ENCODE results near the gene FBN2.

FBN2 gene

DNA sequence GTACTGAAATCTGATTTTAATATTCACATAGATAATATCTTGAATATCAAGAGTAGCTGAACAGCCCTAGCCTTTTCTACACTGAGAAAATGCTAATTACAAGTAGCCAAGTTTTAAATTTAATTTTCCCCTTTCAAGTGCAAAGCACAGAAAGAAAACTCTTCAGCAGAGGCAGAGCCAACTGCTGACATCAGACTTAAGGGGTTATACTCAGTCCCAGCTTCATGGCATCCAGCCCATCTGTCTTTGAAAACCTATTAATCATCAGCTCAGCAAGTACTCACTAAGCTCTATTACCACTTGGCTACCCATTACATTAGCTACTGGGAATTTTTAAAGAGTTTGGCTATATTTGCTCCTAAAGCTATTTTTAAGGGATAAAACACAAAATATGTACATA, 234.0 kb downstream of the FBN2 start:
- DNase-seq, result peak; percentile 75

DNA sequence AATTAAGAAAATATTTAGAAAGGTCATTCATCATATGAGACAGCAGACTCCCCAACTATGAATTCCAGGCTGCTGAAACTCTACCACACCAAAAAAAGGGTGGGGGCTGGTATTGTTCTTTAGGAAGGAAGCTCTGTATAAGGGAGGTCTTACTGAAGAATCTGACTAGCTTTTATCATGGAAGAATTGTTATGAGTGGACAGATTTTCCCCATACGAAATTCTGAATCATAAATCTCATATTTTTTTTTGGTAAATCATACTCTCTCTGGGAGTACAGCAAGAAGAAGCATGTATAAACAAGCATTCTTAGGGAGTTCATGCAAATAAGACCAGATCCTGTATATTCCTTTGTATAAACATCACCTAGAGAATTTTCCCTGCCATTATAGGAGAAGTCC, 234.5 kb downstream of the FBN2 start:
- no peak for DNase-seq

DNA sequence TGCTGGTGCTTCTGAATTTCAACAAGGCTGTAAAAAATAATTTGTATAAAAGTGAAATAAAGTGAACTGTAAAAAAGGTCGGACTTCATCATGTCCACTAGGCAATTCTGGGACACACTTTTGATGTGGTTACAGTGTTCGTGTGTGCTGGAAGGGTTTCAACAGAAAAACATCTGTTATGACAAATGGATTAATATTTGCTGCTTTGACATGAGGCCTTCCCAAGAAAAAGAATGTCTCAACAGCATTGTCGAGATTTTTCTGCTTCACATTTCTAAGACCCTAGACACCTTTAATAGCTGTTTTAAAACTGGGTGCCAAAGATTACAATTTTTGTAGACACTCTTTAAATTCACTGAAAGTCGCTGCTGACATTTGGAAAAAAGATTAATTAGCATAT, 237.9 kb downstream of the FBN2 start:
- no peak for DNase-seq

DNA sequence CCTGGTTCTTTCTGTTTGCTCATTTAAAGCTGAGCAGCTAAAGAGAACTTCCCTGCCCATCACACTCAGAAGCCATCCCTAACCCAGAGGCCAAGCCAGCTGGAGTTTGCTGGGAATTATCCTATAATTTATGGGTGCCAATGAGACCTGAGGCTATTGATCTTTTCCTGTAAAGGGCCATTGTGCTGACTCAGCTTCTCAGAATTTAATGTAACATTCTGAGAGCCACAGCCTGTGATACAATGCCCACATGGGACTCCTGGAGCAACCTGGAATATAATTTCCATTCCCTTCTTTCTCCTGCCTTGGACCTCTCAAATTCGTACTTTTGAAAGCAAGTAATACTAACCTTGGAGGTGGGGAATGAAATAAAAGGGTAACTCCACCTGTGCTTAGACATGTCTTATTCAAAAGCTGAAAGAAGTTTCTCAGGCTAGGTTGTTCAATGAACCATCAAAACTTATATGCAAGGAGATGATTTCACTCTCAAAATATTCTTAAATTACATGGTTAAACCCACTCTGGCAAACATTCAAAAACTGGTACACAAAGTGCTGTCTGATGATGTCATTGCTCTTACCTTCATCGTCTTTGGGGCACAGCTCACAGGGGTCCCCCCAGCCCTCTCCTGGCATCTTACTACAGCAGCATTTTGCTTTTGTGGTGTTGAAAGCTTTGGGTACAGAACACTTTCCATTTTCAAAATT, 247.7 kb downstream of the FBN2 start:
- DNase-seq, result peak; percentile 30

DNA sequence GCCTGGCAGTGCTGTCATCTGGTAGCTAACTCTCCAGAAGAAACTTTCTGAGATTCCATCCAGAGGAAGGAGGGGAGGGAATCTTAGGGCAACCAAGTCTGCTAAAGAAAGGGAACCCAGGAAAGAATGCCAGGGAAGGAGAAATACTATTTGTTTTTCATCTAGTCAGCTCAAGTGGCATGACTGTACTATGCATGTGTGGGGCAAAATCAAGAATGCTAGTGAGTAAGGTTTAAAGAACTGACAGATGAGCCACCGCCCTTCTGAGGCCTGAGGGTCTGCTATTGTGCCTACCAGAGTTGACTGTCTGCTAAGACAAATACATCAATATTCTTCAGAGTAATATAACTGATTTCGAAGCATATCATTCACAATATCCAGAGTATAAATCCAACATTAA, 250.3 kb downstream of the FBN2 start:
- no peak for DNase-seq

DNA sequence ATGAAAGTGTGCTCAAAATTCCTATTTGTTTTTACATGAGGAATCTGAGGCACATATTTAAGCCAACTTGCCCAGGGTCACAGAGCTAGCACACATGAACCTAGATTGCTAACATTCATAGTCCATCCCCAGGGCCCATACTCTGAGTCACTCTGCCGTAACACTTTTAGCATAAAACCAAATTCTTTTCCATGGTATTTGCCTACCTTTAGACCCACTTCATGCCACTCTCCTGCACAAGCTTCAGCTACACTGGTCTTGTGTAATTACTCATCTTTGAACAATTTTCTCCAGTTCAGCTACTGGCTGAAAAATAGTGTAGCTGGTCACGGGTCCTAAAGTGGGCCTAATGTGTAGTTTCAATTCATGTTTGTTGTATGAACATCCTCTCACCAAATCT, 253.8 kb downstream of the FBN2 start:
- no peak for DNase-seq

DNA sequence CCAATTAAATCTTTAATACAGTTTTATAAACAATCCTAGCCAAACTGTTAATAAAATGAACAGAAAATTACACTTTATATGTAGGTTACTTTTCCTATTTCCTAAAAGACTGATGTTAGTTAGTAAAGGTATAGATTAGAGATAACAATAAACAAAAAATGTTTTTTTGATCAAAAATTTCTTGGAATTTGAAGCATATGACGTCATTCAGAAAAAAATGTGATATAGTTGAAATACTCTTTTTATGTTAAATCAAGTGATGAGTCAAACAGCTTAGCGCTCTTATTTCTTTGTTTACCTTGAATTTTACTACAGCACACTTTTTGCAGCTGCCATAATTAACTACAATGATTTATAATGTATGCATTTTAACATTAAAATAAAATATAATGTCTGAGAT, 258.7 kb downstream of the FBN2 start:
- no peak for DNase-seq

DNA sequence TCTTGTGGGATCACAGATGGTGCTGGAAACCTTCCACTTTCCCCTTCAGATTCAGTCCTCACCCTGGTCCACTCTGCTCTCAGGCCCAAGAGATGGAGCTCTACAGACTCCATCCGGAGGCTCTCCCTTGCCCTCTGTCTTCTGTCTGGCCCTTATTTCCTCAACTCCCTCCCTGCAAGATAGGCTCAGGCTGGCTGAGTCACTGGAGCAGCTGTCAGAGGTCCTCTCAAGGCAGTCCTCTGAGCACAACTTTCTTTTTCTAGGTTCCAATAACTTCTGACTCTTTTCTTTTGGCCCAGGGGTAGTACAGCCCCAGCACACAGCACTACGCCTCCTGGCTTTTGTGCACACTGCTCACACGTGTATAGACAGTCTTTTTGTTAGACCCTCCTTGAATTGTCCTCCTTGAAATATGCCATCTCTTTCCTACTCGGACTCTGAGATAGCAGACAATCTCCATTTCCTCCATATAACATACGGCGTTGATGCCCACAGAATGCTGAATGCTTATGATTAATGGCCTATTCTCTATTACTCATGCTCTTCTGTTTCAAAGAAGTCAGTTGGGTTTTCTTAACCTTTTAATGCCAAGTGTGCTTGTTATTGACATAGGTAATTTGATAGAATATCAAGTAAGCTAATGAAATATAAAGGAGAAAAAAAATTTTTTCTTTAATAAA, 261.4 kb downstream of the FBN2 start:
- no peak for DNase-seq

DNA sequence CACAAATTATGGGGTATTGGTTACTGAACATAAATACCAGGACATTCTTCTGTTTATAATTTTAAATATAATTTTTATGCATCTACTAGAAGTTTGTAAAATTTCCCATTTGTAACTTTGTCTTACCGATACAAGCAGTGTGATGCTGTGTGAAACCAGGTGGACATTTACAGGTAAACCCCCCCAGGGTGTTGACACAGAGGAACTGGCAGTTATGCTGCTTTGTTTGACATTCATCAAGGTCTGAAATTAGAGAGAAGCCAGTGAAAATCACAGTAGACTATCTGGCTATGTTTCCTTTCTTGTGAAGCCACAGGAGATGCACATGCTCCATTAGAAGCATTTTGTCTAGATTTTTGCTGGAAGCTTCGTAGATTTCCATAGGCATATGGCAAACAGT, 263.6 kb downstream of the FBN2 start:
- DNase-seq, result no peak

DNA sequence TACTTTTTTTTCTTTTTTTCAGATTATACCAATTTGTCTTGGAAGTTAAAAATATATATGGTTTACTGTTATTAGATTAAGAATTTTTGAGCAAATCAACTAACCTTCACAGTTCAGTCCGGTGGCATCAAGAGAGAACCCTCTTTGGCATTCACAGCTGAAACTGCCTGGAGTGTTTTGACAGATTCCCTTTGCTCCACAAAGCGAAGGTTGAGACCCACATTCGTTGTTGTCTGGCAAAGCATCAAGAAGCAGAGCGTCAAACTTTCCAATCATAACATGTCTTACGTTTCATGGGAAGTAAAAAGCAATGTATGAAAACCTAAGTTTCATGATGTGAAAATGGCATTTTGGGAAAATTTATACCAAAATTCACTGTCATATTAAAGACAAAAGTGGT, 264.3 kb downstream of the FBN2 start:
- no peak for DNase-seq

DNA sequence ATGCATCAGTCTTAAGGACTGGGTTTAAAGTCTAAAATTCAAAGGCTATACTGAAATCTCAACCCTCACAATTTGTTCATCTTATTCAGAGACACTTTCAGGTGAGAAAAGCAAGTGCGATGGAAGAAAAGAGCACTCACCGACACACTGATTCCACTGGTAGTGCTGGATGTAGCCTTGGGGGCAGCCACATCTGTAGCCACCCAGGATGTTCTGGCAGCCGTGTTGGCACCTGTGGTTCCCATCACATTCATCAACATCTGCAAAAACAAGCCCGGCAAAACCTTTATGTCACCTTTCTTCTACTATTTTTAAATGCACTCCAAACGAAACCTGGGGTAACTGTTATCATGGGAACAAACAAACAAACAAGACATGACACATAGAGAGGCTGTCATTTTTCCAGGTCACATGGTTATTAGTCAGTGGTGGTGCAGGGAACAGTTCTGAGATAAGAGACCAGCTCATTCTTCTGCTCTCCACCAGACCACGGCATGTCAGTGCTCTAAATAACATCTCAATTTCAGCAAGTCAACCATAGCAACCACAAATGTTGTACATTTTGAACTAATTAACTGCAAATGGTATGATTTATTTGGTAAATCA, 266.1 kb downstream of the FBN2 start:
- peak; percentile 48 for DNase-seq

DNA sequence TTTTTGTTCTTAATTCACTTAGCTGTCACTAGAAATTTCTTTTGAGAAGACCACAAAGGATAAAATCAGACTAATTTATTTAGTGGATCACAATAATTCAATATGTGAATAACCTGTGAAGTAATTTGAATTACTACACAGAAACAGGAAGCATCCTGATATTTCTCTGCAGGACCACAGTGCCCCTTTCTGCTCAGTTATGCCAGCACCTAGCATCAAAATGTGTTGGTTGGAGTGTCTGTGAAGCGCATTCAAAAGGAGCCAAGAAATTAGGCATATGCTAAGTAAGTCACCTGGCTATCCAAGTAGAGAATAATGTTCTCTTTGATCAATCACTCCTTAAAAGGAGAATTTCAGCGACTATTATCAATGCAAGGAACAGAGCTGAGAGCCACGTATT, 267.0 kb downstream of the FBN2 start:
- no peak for DNase-seq

DNA sequence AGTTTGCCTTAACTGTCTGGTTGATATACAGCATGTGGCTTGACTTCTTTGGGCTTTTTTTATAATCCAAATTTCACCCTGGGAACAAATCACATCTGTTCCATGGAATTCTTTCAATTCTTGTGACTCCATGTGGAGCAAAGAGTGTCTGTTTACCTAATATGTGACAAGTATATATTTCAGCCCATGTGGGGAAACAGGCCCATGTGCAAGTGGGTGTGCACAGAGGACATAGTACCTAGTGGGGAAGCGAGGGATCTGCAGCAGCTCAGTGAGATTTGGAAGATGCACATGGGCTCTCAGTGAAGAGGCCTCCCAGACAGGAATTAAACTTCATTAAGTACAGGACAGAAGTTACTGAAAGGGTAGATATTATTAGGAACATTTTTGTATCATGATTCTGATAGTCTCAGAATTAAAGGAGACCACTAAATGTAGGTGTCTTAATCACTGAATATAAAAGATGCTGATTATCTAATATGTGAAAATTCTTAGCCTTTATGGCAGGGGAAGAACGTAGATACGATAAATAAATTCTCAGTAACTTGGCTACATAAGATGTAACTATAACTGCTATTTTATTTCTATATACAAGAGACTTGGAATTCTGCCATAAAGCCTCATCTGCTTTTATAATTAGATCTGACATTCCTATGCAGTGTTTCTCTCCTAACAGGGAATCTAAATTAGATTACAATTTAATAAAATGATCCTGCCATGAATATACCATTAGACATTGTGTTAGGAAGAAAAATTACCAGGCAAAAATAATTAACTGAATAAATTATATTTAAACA, 273.3 kb downstream of the FBN2 start:
- DNase-seq, result no peak

DNA sequence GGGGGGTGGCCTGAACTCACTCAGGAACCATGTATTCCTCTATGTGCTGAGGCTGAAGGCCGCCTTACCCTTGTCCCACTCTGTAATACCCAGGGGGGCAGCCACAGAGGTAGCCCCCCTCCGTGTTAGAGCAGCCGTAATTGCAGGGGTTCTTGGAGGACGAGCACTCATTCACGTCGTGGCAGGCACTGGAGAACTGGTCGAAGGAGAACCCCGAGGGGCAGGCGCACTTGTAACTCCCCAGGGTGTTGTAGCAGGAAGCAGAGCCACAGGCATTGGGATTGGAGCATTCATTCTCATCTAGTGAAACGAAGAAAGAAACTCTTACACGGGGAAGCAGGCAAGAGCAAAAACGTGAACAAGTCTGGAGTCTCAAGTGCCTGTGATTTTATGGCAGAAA, 274.7 kb downstream of the FBN2 start:
- no peak for DNase-seq

DNA sequence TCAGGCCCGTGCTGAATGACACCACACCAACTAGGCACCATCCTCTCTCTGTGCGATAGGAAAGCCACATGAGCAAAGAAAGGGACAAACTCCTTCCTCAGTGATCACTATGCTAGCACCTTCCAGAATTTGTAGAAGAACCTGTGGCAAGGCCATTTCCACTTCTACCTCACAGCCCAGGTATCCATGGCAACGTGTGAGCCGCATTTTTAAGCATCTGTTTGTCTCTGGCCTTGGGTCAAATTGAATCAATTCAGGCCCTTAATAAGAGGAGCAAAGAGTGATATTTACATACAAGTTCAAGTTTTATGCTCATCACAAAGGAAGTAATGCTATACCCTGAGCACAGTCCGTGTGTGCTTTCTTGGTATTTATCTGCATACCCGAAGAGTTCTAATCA, 275.1 kb downstream of the FBN2 start:
- no peak for DNase-seq

DNA sequence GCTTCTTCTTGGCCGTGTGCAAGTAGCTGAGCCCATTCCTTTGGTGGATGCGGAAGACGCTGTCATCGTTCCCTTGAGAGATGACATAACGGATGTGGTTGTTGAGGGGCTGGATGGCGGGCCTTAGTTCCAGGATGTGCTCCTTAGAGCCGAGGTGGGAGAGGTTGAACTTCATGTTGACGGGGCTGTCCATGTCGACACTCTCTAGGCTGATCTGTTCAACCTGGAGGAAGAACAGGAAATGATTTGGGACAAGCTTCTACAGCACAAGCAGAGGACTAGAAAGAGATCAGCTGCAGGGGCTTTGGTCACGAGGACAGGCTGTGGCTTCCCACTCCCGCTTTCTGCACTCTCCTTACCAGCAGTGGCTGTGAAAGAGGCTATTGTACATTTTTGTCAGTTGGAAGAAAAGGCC, 278.4 kb downstream of the FBN2 start:
- no peak for DNase-seq

DNA sequence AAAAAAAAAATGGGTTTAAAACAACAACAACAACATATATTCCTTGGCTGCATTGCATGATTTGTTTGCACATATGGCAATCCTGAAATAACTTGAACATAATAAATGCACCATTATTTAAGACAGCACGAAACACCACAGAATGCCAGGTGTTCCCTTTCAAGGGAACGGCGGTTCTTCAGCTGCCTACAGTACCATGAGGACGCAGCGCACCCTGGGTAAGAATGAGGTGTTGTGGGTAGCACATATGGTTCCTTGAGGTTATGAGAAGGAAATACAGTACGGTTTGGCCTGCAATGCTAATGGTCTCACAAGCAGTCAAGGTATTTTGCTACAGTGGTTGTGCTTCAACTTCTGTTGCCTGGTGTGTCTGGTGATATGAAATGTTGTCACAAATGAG, 279.7 kb downstream of the FBN2 start:
- no peak for DNase-seq

DNA sequence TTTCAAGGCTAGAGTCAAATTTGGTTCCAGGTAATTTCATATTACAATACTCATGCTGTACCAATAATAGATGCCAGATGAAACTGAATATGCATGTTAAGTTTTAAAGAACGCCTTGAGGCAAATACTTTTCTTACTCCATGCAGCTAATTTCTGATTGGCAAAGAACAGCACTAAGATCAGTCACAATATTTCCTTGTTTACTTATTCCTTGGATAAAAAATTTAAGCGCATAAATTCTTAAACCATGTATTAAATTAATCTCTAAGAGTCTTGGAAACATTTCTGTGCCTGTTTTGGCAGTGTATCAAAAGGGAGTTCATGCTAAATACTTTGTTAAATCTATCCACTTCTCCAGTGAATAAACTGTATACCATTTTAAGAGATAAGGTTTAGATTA, 281.0 kb downstream of the FBN2 start:
- DNase-seq, result no peak

DNA sequence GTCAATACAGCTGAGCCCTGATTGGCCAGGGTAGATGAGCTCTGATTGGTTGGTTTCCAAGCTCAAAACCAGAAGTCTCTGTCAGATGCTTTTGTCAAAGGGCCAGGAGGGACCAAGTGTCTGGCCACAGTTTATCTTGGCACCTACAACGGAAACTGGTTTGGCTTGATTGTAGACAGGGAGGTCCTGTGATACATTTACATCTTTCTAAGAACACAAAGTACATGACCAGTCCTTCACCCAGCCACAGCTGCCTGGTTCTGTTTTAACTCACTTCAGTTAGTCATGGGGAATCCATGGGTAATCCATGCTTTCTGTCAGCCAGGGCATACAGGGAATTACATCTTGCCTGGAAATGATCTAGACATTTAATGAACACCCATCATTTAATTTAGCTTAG, 283.3 kb downstream of the FBN2 start:
- DNase-seq, result peak; percentile 17

DNA sequence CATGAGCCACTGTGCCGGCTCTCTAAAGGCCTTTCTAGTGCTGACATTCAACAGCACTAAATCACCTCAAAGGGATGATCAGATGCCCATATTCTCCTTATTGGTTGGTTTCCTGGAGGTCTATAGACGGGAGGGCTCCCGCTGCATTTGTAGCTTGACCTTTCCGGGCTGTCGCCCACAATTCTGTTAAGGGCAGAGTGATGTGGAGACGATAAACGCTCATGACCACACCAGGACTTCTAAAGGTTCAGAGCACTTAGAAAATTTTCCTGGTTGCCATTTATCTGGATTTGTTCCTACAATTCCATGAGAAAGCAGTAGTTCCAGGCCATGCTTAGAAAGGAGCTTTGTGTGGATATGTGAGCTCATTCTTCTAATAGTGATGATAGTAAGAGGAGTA, 284.2 kb downstream of the FBN2 start:
- DNase-seq, result no peak

DNA sequence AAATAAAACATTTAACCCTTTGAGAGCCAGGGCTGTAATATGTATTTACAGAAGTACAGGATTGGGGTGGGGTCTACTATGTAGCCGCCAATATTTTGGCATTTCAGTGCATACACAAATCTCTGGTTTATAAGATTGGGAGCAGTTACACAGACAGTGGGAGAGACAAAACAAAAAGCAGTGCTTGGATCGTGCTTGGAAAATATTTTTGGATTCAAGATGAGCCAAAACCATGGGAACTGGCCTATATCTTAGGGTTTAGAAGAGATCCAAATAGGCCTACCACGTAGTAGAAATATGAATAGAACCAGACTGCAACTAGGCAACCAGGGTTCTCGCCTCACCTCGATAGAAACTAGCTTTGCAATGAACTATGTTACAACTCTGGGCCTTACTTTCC, 284.9 kb downstream of the FBN2 start:
- DNase-seq, result no peak

DNA sequence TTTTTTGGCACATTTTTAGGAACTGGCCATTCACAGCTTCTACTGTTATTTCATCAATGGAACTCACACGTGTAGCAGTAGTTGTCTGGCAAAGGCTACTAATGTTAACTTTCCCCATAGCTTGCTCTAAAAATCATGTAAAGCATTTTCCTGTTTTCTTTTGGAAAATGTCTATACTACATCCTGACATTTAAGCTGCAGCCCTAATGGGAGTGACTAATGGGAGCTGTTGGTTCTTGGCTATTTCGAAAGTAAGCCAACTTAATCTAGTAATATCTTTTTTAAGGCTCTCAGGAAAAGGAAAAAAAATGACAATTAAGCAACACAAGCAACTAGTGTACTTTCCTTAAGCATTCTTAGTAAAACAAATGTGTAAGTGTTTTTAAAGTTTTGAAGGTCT, 285.3 kb downstream of the FBN2 start:
- DNase-seq, result peak; percentile 40

DNA sequence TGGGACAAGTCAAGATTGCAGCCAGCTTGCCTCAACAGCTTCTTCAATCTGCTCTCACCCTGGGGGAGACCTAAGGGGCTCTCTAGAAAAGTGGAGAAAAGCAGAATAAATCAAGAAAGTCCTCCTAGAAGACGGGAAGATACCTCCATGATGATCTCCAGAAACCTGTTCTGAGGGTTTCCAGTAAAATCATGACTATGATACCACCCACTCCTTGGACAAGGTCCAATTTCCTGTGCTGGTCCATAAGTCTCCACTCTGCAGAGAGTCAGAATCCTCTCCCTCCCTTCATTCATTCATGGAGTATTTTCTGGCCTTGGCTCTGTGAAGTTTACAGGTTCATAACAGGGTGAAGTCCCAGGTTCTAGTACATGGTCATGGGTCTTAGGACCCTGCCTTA, 285.8 kb downstream of the FBN2 start:
- no peak for DNase-seq

DNA sequence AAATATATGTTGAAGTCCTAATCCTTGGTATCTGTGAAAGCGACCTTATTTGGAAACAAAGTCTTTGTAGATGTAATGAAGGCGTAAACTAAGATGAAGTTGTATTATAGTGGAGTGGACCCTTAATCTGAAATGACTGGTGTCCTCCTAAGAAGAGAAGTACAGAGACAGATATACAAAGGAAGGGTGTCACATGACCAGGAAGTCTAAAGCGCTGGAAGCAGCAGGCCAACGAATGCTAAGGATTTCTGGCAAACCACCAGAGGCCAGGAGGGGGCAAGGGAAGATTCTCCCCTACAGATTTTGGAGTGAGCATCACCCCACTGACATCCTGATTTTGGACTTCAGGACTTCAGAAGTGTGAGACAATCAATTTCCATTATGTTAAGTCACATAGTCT, 292.1 kb downstream of the FBN2 start:
- DNase-seq, result no peak

Data from fibroblast of skin of abdomen (primary cell).